GM21737 (cell line): Measurements from ENCODE around the gene SPOCK3.
"Not testable (repeated sequence)": the region's sequence is repeated elsewhere in the genome, so short reads cannot be mapped to it uniquely, and the experiment has no call there.

ENCODE experiments used
- ATAC-seq: cut with Tn5 transposase; IDR thresholded peaks from one replicate; pipeline ENCODE4 v1.9.1; 2021; ENCODE audit warnings: mild to moderate bottlenecking, moderate library complexity; ENCODE audit not compliant: unreplicated experiment

The SPOCK3 gene

GRCh38 chr4:167234316-167234881 is at the start of gene SPOCK3:
SPOCK3 (minus strand) TSS chr4:167234494.
- no peak for ATAC-seq

- no peak for ATAC-seq
Observed at GRCh38 chr4:167282171-167282864, 48.0 kb upstream of the SPOCK3 start.

GRCh38 chr4:167281545-167281944 is 47.3 kb upstream of the SPOCK3 start:
- not testable (repeated sequence) for ATAC-seq

GRCh38 chr4:167274351-167274750 is 40.1 kb upstream of the SPOCK3 start:
- no peak for ATAC-seq

GRCh38 chr4:167265231-167265630 is 30.9 kb upstream of the SPOCK3 start:
- no peak for ATAC-seq

- no peak for ATAC-seq
Observed at GRCh38 chr4:167248271-167248670, 14.0 kb upstream of the SPOCK3 start.

- ATAC-seq: no peak
Observed at GRCh38 chr4:167239627-167240026, 5.3 kb upstream of the SPOCK3 start.

GRCh38 chr4:167238226-167238625 is 3.9 kb upstream of the SPOCK3 start:
- ATAC-seq: no peak

GRCh38 chr4:167233685-167234315 is 494 bp downstream of the SPOCK3 start:
- ATAC-seq: no peak

GRCh38 chr4:167232805-167233684 is 1.2 kb downstream of the SPOCK3 start:
- ATAC-seq: no peak

GRCh38 chr4:167230744-167231143 is 3.5 kb downstream of the SPOCK3 start:
- no peak for ATAC-seq

GRCh38 chr4:167222099-167222498 is 12.2 kb downstream of the SPOCK3 start:
- ATAC-seq: peak; percentile 94

- ATAC-seq: no peak
Observed at GRCh38 chr4:167221084-167221483, 13.2 kb downstream of the SPOCK3 start.

GRCh38 chr4:167218022-167218608 is 16.2 kb downstream of the SPOCK3 start:
- ATAC-seq: no peak

GRCh38 chr4:167216783-167217182 is 17.5 kb downstream of the SPOCK3 start:
- no peak for ATAC-seq

- ATAC-seq: no peak
Observed at GRCh38 chr4:167210166-167210565, 24.1 kb downstream of the SPOCK3 start.

- no peak for ATAC-seq
Observed at GRCh38 chr4:167196344-167197012, 37.8 kb downstream of the SPOCK3 start.

GRCh38 chr4:167190379-167190778 is 43.9 kb downstream of the SPOCK3 start:
- ATAC-seq: no peak

GRCh38 chr4:167185465-167185864 is 48.8 kb downstream of the SPOCK3 start:
- no peak for ATAC-seq

GRCh38 chr4:167183036-167183435 is 51.3 kb downstream of the SPOCK3 start:
- no peak for ATAC-seq
